OCI-LY7 (cell line): ENCODE data around the gene ABI3BP. TPM values are rescaled to one million over a fixed set of nuclear protein-coding genes. Genes with fewer than 3 reads are reported as not detected.

Source experiments
- BruUV-seq: library from RNA; stranded (reverse); fragments of 400-500 nt; replicated peaks from 2 replicates; lab custom pipeline; 2021; lab: Mats Ljungman, UMichigan
- CTCF ChIA-PET: fragments of 300-600 bp; sonication (Branson Sonifier 250); formaldehyde crosslinking; loops from one replicate; lab custom pipeline; 2022; ENCODE audit warnings: antibody characterized with exemption; ENCODE audit not compliant: unreplicated experiment; lab: Charles Lee
- POLR2A ChIA-PET: fragments of 300-600 bp; sonication (Branson Sonifier 250); formaldehyde crosslinking; loops from one replicate; lab custom pipeline; 2022; ENCODE audit warnings: antibody characterized with exemption; lab: Charles Lee
- DNase-seq: peaks from one replicate; pipeline ENCODE4 v3.0.0-alpha.2; 2015; ENCODE audit warnings: low spot score
- H2AFZ ChIP-seq: fragments of 200-600 bp; sonication (generic), shearing (Covaris generic); 2 replicates; pipeline ENCODE4 v1.6.1; 2014; ENCODE audit warnings: mild to moderate bottlenecking, antibody characterized with exemption, low read length, moderate library complexity
- H3K27ac ChIP-seq: fragments of 200-600 bp; sonication (generic); 2 replicates; pipeline ENCODE4 v1.5.1; 2014; ENCODE audit warnings: mixed run types, low read depth, mild to moderate bottlenecking, moderate library complexity, low read length, inconsistent platforms; ENCODE audit not compliant: poor library complexity, severe bottlenecking
- H3K36me3 ChIP-seq: fragments of 200-600 bp; sonication (generic); 2 replicates; pipeline ENCODE4 v1.6.1; 2014; ENCODE audit warnings: mild to moderate bottlenecking, antibody characterized with exemption, low read length, moderate library complexity, mixed read lengths; ENCODE audit not compliant: insufficient read depth
- H3K4me1 ChIP-seq: fragments of 200-600 bp; sonication (generic); 2 replicates; pipeline ENCODE4 v1.5.1; 2014; ENCODE audit warnings: mild to moderate bottlenecking, low read length; ENCODE audit not compliant: insufficient read depth, poor library complexity, severe bottlenecking
- H3K4me2 ChIP-seq: fragments of 200-600 bp; sonication (generic); 2 replicates; pipeline ENCODE4 v1.6.1; 2014; ENCODE audit warnings: mild to moderate bottlenecking, low read length
- H3K4me3 ChIP-seq: fragments of 200-600 bp; sonication (generic); 2 replicates; pipeline ENCODE4 v1.5.1; 2014; ENCODE audit warnings: mild to moderate bottlenecking, low read depth, low read length; ENCODE audit not compliant: poor library complexity, severe bottlenecking
- H3K79me2 ChIP-seq: fragments of 200-600 bp; sonication (generic); 2 replicates; pipeline ENCODE4 v1.6.1; 2016; ENCODE audit warnings: low read depth, mild to moderate bottlenecking, low read length, moderate library complexity, mixed read lengths; ENCODE audit not compliant: insufficient read depth
- H3K9me2 ChIP-seq: fragments of 200-600 bp; sonication (generic); 2 replicates; pipeline ENCODE4 v1.6.1; 2016; ENCODE audit warnings: mild to moderate bottlenecking, low read length, mixed read lengths; ENCODE audit not compliant: insufficient read depth
- H3K9me3 ChIP-seq: fragments of 200-600 bp; sonication (generic); 2 replicates; pipeline ENCODE4 v1.6.1; 2014; ENCODE audit warnings: mild to moderate bottlenecking, mixed run types, low read length, mixed read lengths
- H4K20me1 ChIP-seq: fragments of 200-600 bp; sonication (generic); 2 replicates; pipeline ENCODE4 v1.6.1; 2014; ENCODE audit warnings: mild to moderate bottlenecking, antibody characterized with exemption, low read length, moderate library complexity, mixed read lengths; ENCODE audit not compliant: insufficient read depth
- EZH2phosphoT487 ChIP-seq: fragments of 200-600 bp; sonication (generic); IDR thresholded peaks from 2 replicates; pipeline ENCODE4 v1.6.1; 2018; ENCODE audit warnings: low read depth, borderline replicate concordance, mild to moderate bottlenecking, mixed run types, antibody characterized with exemption, low read length, moderate library complexity, mixed read lengths
- intact Hi-C: fragments of 100-400 bp; cut with micrococcal nuclease; formaldehyde crosslinking; loops from one replicate; pipeline ENCODE4 v1.10.0; 2022; ENCODE audit not compliant: unreplicated experiment
- total RNA-seq, 2 experiments: library from RNA; depleted of rRNA in 1 of 2; stranded (reverse); fragments of >200 nt in 1 of 2; shearing (Covaris generic) in 1 of 2; gene quantifications; 2 replicates each; pipeline ENCODE4 v1.2.3, GENCODE V29; 2014 to 2022
- TF ChIP-seq, protein P1 (sequence below): fragments of 200-600 bp; sonication (generic); conservative IDR thresholded peaks from 2 replicates; pipeline ENCODE4 v1.5.1; 2014; ENCODE audit warnings: mild to moderate bottlenecking, antibody characterized with exemption, low read length, moderate library complexity, mixed read lengths

Gene ABI3BP
- total RNA-seq, 2 experiments from 2014 or later: not detected

DNA sequence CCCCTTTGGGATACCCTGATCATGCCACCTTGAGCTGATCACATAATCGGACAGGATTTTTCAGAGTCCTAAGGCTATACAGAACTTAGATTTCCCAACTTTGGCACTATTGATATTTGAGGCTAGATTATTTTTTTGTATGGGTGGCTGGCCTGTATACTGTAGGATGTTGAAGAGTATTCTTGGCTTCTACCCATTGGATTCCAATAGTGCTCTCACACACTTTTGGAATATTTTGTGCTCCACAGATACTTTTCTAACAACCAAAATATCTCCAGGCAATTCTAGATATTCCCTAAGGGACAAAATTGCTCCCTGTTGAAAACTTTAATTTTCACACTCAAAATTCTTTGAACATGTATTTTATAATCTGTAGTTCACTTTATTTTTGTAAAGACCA lies 125.1 kb downstream of the ABI3BP start:
- H2AFZ ChIP-seq: no peak overlapping the region
- TF ChIP-seq EZH2phosphoT487: no peak
- TF ChIP-seq, protein P1, sequence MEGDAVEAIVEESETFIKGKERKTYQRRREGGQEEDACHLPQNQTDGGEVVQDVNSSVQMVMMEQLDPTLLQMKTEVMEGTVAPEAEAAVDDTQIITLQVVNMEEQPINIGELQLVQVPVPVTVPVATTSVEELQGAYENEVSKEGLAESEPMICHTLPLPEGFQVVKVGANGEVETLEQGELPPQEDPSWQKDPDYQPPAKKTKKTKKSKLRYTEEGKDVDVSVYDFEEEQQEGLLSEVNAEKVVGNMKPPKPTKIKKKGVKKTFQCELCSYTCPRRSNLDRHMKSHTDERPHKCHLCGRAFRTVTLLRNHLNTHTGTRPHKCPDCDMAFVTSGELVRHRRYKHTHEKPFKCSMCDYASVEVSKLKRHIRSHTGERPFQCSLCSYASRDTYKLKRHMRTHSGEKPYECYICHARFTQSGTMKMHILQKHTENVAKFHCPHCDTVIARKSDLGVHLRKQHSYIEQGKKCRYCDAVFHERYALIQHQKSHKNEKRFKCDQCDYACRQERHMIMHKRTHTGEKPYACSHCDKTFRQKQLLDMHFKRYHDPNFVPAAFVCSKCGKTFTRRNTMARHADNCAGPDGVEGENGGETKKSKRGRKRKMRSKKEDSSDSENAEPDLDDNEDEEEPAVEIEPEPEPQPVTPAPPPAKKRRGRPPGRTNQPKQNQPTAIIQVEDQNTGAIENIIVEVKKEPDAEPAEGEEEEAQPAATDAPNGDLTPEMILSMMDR: no peak
- CTCF ChIA-PET: no interaction called here
- no peak for DNase-seq
- H3K79me2 ChIP-seq: no peaks in the 10 kb centered on the region
- no peak overlapping the region for H3K27ac ChIP-seq
- no peaks in the 10 kb centered on the region for H3K4me1 ChIP-seq
- no peaks in the 10 kb centered on the region for H3K9me3 ChIP-seq
- POLR2A ChIA-PET: interaction anchor here (0.6 to 1.1 kb wide), 2 partner anchors 14 to 95 kb away, joined by 3 read pairs; no protein-coding TSS in a partner anchor
- no peaks in the 10 kb centered on the region for H4K20me1 ChIP-seq
- no peaks in the 10 kb centered on the region for H3K36me3 ChIP-seq
- H3K9me2 ChIP-seq: no peaks in the 10 kb centered on the region
- H3K4me2 ChIP-seq: no peak overlapping the region
- H3K4me3 ChIP-seq: no peak overlapping the region
- no TSS peak for BruUV-seq
- intact Hi-C loops: no loop called here

DNA sequence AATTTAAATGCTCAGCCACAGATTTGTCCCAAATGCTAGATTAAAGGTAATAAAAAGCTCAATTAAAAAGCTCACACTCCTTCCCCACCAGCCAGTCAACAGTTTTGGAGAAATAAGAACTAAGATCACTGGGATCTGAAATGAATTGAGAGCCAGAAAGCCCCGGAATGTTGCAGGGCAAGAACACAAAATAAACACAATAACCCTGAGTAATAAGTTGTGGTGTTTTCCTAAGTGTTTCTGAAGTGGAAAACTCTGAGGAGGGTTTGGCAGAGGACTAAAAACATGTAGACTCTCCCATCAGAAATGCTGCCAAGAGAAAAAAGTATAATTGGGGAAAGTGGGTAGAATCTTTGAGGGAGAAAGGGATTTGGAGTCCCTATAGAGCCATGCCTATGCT lies 127.8 kb downstream of the ABI3BP start:
- BruUV-seq: no TSS peak
- Histone ChIP-seq H3K4me3 (no peak overlapping the region), H4K20me1 (no peaks in the 10 kb centered on the region), H3K4me2 (no peak overlapping the region), H3K79me2 (no peaks in the 10 kb centered on the region), H3K9me2 (no peaks in the 10 kb centered on the region), H3K27ac (no peak overlapping the region), H3K36me3 (no peaks in the 10 kb centered on the region), H2AFZ (no peak overlapping the region), H3K9me3 (no peaks in the 10 kb centered on the region), H3K4me1 (no peaks in the 10 kb centered on the region)
- CTCF ChIA-PET: no interaction called here
- intact Hi-C loops: no loop called here
- no peak for DNase-seq
- POLR2A ChIA-PET: interaction anchor here (0.6 to 0.7 kb wide), 3 partner anchors 9 to 44 kb away, joined by 3 to 4 read pairs (median 3); no protein-coding TSS in a partner anchor
- no peak for TF ChIP-seq EZH2phosphoT487
- TF ChIP-seq, protein P1: no peak

DNA sequence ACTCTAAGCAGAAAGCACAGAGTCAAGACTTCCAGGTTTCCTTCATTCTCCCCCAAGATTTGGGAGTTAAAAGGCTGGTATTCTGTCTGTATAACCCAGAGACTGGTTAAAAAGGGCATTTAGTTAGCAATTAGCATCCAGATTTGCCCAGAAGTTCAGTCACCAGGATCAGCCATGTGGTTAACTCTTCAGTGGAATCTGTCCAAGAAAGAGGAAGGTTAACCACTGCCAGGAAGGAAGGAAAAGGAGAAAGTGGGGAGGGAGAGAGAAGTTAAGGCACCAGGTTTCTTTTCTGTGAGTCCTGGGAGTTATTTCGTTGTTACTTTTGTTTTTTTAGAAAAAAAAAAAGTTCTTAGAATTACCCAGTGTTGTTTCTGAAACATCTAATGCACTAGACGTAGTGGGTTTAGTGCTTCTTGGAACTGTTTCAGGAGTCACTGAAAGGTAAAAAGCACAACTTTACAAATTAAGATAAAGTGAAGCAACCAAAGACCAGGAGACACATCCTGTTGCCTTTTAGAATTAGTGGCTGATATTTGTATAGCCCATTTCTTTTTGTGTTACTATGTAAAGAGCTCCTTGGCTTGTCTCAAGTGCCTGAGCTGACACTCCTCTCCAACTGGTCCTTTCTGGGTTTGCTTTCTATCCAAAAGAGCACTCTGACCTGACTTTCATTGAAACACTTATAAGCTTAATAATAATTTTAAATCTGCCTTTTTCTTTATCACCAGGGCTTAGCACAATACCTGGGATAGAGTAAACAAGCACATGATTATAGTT lies 128.6 kb downstream of the ABI3BP start:
- intact Hi-C loops: no loop called here

More for the DNA sequence above, 128.6 kb downstream of the ABI3BP start:
- Histone ChIP-seq H3K9me2 (no peaks in the 10 kb centered on the region), H3K4me2 (no peak overlapping the region), H3K79me2 (no peaks in the 10 kb centered on the region), H3K9me3 (no peaks in the 10 kb centered on the region), H3K27ac (no peak overlapping the region), H3K4me1 (no peaks in the 10 kb centered on the region), H3K36me3 (no peaks in the 10 kb centered on the region), H2AFZ (no peak overlapping the region), H3K4me3 (no peak overlapping the region), H4K20me1 (no peaks in the 10 kb centered on the region)
- ChIA-PET POLR2A (interaction anchor here (0.6 to 0.7 kb wide), 3 partner anchors 8 to 44 kb away, joined by 3 to 4 read pairs (median 3); no protein-coding TSS in a partner anchor), CTCF (no interaction called here)
- no peak for DNase-seq
- BruUV-seq: no TSS peak
- TF ChIP-seq, protein P1: no peak
- no peak for TF ChIP-seq EZH2phosphoT487
